Adrenal gland (tissue), 12 donors: Measurements from ENCODE around the gene ANKRD11. TPM values are rescaled to one million over a fixed set of nuclear protein-coding genes. Genes with fewer than 3 reads are reported as not detected.
A peak's percentile ranks its signal among the peaks of the same experiment; 100 is the strongest.

ENCODE experiments used
- DNase-seq, 7 donors: peaks; one replicate each; pipeline ENCODE4 v3.0.0-alpha.2; 2019 to 2020
- H3K27ac ChIP-seq, 5 donors: fragments of 200-600 bp; sonication (generic) in 4 of 5; 1 replicate in 3 of 5; 2 replicates in 2 of 5; pipeline versions ENCODE4 v1.5.1 to v1.8.0; 2016 to 2020; ENCODE audit warnings: mild to moderate bottlenecking in 1 of 5
- H3K27me3 ChIP-seq: fragments of 200-600 bp; 2 replicates; pipeline ENCODE4 v1.8.0; 2021
- H3K36me3 ChIP-seq, 2 donors: fragments of 200-600 bp; replicated peaks in 1 of 2; 1 replicate in 1 of 2; 2 replicates in 1 of 2; pipeline versions ENCODE4 v1.5.1 to v1.8.0; 2018 to 2022
- H3K4me1 ChIP-seq, 2 donors: fragments of 200-600 bp; replicated peaks in 1 of 2; 1 replicate in 1 of 2; 2 replicates in 1 of 2; pipeline versions ENCODE4 v1.5.1 to v1.8.0; 2018 to 2021
- H3K4me3 ChIP-seq, 4 donors: fragments of 200-600 bp; sonication (generic) in 3 of 4; one replicate each; pipeline ENCODE4 v1.5.1; 2016 to 2018
- H3K9me3 ChIP-seq, 3 donors: fragments of 200-600 bp; sonication (generic) in 1 of 3; replicated peaks in 1 of 3; 1 replicate in 2 of 3; 2 replicates in 1 of 3; pipeline versions ENCODE4 v1.5.1 to v1.8.0; 2016 to 2021
- POLR2A ChIP-seq, 2 donors: fragments of 450-650 bp; IDR thresholded peaks; one replicate each; pipeline ENCODE4 v1.6.1; 2017; ENCODE audit warnings: antibody characterized with exemption in 2 of 2, mild to moderate bottlenecking in 2 of 2, moderate library complexity in 1 of 2
- whole genome bisulfite sequencing, 4 donors: extraction: QIAGEN DNeasy Blood & Tissue Kit in 2 of 4; methylation state at CpG; one replicate each; pipeline versions ENCODE4 v1.1.5 to v1.1.7; 2013 to 2017; 5-methylcytosine and 5-hydroxymethylcytosine counted together
- intact Hi-C, 2 donors: fragments of 100-400 bp; cut with DNase I; formaldehyde crosslinking; loops; one replicate each; pipeline versions ENCODE4 v1.14.1 to v1.15.0; 2022 to 2023
- polyA plus RNA-seq, 3 donors: library from polyadenylated mRNA; stranded (reverse); fragments of 200-250 nt in 2 of 3; fragments of 350-450 nt in 1 of 3; fragmentation: Illumina TruSeq in 1 of 3; extraction: RNeasy Lipid Tissue Mini Kit (QIAGEN cat#74804) in 1 of 3; gene quantifications; one replicate each; pipeline ENCODE4 v1.2.3, GENCODE V29; 2013 to 2014
- total RNA-seq, 9 donors: library from RNA; depleted of rRNA in 4 of 9; stranded (reverse); fragments of >200 nt in 4 of 9; fragments of 120-200 nt in 1 of 9; fragmentation: NEBNext Ultra II Directional in 1 of 9; extraction: Animal tissue kit (Norgen Biotek cat#: 25700) in 1 of 9; gene quantifications; one replicate each; pipeline versions ENCODE4 v1.1.0 to v1.2.4, GENCODE V29; 2013 to 2023
- TF ChIP-seq, protein P1 (sequence below), 6 experiments: fragments of 450-650 bp in 4 of 6; fragments of 200-600 bp in 2 of 6; sonication (generic) in 1 of 6; IDR thresholded peaks; 1 replicate in 5 of 6; 2 replicates in 1 of 6; pipeline versions ENCODE4 v1.5.1 to v1.8.0; 2016 to 2021; ENCODE audit warnings: antibody characterized with exemption in 6 of 6, mild to moderate bottlenecking in 2 of 6, moderate library complexity in 1 of 6
- donor health status: healthy with polysubstance abuse.
- donor health status: Bipolar disorder and iron deficiency.
- donor health status: DM: yes; HTN: yes; CAD: no.
- donor health status: DM: no; HTN: no; CAD: no.
- donor health status: DM: no; HTN: no; CAD: no.
- donor health status: DM: yes; HTN: yes; CAD: no.

The ANKRD11 gene
- total and polyA plus RNA-seq, 12 donors = 29.7 to 127 (median 80.1) TPM

GRCh38 chr16:89504091-89504490 is 13.7 kb upstream of the ANKRD11 start:
- Histone ChIP-seq H3K4me3 (no peak overlapping the region), H3K27ac (no peak overlapping the region), H3K27me3 (no peaks in the 10 kb centered on the region), H3K9me3 (no peaks in the 10 kb centered on the region), H3K4me1 (peaks cover 16 to 30% of the 10 kb centered on the region in 2 donors), H3K36me3 (no peaks in the 10 kb centered on the region)
- TF ChIP-seq, protein P1, sequence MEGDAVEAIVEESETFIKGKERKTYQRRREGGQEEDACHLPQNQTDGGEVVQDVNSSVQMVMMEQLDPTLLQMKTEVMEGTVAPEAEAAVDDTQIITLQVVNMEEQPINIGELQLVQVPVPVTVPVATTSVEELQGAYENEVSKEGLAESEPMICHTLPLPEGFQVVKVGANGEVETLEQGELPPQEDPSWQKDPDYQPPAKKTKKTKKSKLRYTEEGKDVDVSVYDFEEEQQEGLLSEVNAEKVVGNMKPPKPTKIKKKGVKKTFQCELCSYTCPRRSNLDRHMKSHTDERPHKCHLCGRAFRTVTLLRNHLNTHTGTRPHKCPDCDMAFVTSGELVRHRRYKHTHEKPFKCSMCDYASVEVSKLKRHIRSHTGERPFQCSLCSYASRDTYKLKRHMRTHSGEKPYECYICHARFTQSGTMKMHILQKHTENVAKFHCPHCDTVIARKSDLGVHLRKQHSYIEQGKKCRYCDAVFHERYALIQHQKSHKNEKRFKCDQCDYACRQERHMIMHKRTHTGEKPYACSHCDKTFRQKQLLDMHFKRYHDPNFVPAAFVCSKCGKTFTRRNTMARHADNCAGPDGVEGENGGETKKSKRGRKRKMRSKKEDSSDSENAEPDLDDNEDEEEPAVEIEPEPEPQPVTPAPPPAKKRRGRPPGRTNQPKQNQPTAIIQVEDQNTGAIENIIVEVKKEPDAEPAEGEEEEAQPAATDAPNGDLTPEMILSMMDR (IDR thresholded peaks at IDR 0.05) = no peak
- TF ChIP-seq POLR2A (IDR thresholded peaks at IDR 0.05) = no peak
- no peak for DNase-seq
- 69 to 81% (median 79%) methylated on average over 7 of the region's 7 CpGs for WGBS, 4 donors
- intact Hi-C loops = loop anchor here (10.0 kb wide), 2 partner anchors 179 to 259 kb away; no protein-coding TSS in a partner anchor

DNA sequence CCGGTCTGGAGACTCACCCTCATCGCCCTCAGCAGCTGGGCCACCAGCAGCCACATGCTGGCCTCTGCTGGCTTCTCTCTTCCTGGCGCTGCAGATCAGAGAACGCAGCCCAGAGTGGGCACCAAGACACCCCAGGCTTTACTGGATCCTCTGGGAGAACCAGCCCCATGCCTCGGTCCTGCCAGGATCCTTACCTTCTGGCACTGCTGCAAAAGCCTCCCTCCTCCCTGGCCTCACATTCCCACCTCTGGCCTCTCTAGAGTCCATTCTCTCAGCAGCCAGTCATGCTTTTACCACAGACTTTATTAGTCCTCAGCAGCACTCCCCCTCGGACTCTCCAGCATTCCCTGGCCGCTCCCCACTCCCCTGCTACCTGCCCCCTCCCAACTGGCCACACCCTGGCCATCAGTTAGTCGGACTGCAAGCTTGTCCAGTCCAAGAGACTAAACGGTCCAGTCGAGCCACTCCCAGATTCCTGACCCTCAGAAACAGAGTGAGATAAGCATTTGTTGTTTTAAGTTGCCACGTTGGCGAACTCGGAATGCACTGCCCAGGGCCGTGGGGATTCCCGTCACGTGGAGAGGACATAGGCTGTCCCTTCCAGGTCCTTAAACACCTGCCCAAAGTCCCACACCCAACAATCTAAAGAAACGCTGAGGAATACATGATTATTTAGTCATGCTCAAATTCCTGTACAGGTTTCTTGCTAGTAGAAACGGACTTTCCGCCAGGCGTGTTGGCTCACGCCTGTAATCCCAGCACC is 11.9 kb upstream of the ANKRD11 start:
- H3K4me3 ChIP-seq = no peak overlapping the region
- no peak for TF ChIP-seq POLR2A (IDR thresholded peaks at IDR 0.05)
- TF ChIP-seq, protein P1 (IDR thresholded peaks at IDR 0.05) = no peak
- no peaks in the 10 kb centered on the region for H3K27me3 ChIP-seq
- peak in 2 of 7 donors; percentile 27 to 30 for DNase-seq
- no peaks in the 10 kb centered on the region for H3K9me3 ChIP-seq
- H3K27ac ChIP-seq = peak overlapping the region in 1 of 5 donors; percentile 70
- H3K36me3 ChIP-seq = no peaks in the 10 kb centered on the region
- intact Hi-C loops = loop anchor here (10.0 kb wide), 2 partner anchors 177 to 257 kb away; no protein-coding TSS in a partner anchor
- H3K4me1 ChIP-seq = peaks cover 12 to 23% of the 10 kb centered on the region in 2 donors
- 45 to 57% (median 51%) methylated on average over 6 to 21 of the region's 21 CpGs for WGBS, 4 donors

DNA sequence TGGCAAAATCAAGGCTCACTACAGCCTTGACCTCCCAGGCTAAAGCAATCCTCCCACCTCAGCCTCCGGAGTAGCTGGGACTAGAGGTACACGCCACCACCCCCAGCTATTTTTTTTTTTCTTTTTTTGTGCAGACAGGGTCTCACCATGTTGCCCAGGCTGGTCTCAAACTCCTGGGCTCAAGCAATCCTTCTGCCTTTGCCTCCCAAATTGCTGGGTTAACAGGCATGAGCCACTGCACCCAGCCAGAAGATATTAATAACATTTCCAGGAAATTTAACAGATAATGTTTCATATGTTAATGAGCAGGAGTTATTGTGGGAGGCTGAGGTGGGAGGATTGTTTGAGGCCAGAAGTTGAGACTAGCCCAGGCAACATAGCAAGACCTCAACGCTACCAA is 9.4 kb upstream of the ANKRD11 start:
- Histone ChIP-seq H3K4me1 (no peaks in the 10 kb centered on the region), H3K27ac (peak overlapping the region in 1 of 5 donors; percentile 25), H3K9me3 (no peaks in the 10 kb centered on the region), H3K27me3 (no peaks in the 10 kb centered on the region), H3K36me3 (no peaks in the 10 kb centered on the region), H3K4me3 (no peak overlapping the region)
- no peak for DNase-seq
- 90 to 97% (median 92%) methylated on average over 3 of the region's 3 CpGs for WGBS, 4 donors
- TF ChIP-seq POLR2A (IDR thresholded peaks at IDR 0.05) = no peak
- TF ChIP-seq, protein P1 (IDR thresholded peaks at IDR 0.05) = no peak
- intact Hi-C loops = loop anchor here (10.0 kb wide), 2 partner anchors 175 to 255 kb away; no protein-coding TSS in a partner anchor

DNA sequence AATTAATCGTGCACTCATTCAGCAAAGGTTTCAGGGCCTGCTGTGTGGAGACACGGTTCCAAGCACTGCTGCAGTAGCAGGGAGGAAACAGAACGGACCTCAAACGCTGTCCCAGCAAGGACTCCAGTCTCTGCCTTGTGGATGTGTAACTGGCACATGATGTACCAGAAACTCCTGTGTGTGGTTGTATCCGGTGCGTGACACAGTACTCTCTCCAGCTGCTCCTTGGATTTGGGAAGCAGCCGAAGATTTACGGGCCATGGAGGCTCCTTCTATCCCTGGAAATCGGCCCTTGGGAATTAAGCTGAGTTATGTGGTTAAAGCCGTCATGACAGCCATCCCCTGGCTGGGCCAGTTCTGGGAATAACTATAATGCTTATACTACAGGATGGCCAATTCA is 8.5 kb upstream of the ANKRD11 start:
- Histone ChIP-seq H3K9me3 (no peaks in the 10 kb centered on the region), H3K36me3 (no peaks in the 10 kb centered on the region), H3K4me3 (no peak overlapping the region), H3K27ac (peak overlapping the region in 3 of 5 donors; percentile 2 to 53 (median 25)), H3K4me1 (no peaks in the 10 kb centered on the region), H3K27me3 (no peaks in the 10 kb centered on the region)
- intact Hi-C loops = no loop called here
- peak in 5 of 7 donors; percentile 33 to 80 (median 44) for DNase-seq
- WGBS, 4 donors = 69 to 83% (median 76%) methylated on average over 8 to 10 of the region's 10 CpGs
- TF ChIP-seq, protein P1 (IDR thresholded peaks at IDR 0.05) = no peak
- TF ChIP-seq POLR2A (IDR thresholded peaks at IDR 0.05) = no peak
